Measurements from ENCODE around the gene MME. TPM values are rescaled to one million over a fixed set of nuclear protein-coding genes. Genes with fewer than 3 reads are reported as not detected.
"Not testable (repeated sequence)": the region's sequence is repeated elsewhere in the genome, so short reads cannot be mapped to it uniquely, and the experiment has no call there.

MME gene
- total RNA-seq, 2 experiments from 2014 or later: not detected

GRCh38 chr3:155134311-155134710, 54.2 kb downstream of the MME start:
- POLR2A ChIA-PET; DNase-seq; H3K27ac Mint-ChIP-seq; H3K9me3 Mint-ChIP-seq; CTCF ChIA-PET; H3K27me3 Mint-ChIP-seq; H3K4me3 Mint-ChIP-seq; H3K4me1 Mint-ChIP-seq; H3K36me3 Mint-ChIP-seq (ENCODE audit: low read depth): not testable (repeated sequence)

- Mint-ChIP-seq H3K36me3 (ENCODE audit: low read depth) (no peaks in the 10 kb centered on the region), H3K27me3 (no peaks in the 10 kb centered on the region), H3K4me1 (no peaks in the 10 kb centered on the region), H3K4me3 (no peak overlapping the region), H3K9me3 (peaks cover 2% of the 10 kb centered on the region), H3K27ac (no peak overlapping the region)
- DNase-seq: no peak
- POLR2A ChIA-PET: no interaction called here
- CTCF ChIA-PET: no interaction called here
Observed at GRCh38 chr3:155135003-155135402, 54.9 kb downstream of the MME start.

GRCh38 chr3:155138677-155139076, 58.6 kb downstream of the MME start:
- CTCF ChIA-PET: no interaction called here
- POLR2A ChIA-PET: no interaction called here

GRCh38 chr3:155147588-155147987, 67.5 kb downstream of the MME start:
- Mint-ChIP-seq H3K9me3 (no peaks in the 10 kb centered on the region), H3K4me1 (no peaks in the 10 kb centered on the region), H3K36me3 (ENCODE audit: low read depth) (no peaks in the 10 kb centered on the region), H3K27ac (no peak overlapping the region), H3K4me3 (no peak overlapping the region), H3K27me3 (no peaks in the 10 kb centered on the region)
- no peak for DNase-seq
- POLR2A ChIA-PET: no interaction called here
- CTCF ChIA-PET: no interaction called here

More at GRCh38 chr3:155138677-155139076, 58.6 kb downstream of the MME start:
- Mint-ChIP-seq H3K4me3 (no peak overlapping the region), H3K9me3 (peaks cover 2% of the 10 kb centered on the region), H3K27me3 (no peaks in the 10 kb centered on the region), H3K36me3 (ENCODE audit: low read depth) (no peaks in the 10 kb centered on the region), H3K27ac (no peak overlapping the region), H3K4me1 (no peaks in the 10 kb centered on the region)
- DNase-seq: no peak

GRCh38 chr3:155149494-155149893, 69.4 kb downstream of the MME start:
- ChIA-PET CTCF (no interaction called here), POLR2A (no interaction called here)
- no peaks in the 10 kb centered on the region for H3K9me3 Mint-ChIP-seq
- H3K27ac Mint-ChIP-seq: no peak overlapping the region
- H3K27me3 Mint-ChIP-seq: no peaks in the 10 kb centered on the region
- no peaks in the 10 kb centered on the region for H3K36me3 Mint-ChIP-seq (ENCODE audit: low read depth)
- no peaks in the 10 kb centered on the region for H3K4me1 Mint-ChIP-seq
- H3K4me3 Mint-ChIP-seq: no peak overlapping the region
- no peak for DNase-seq

- Mint-ChIP-seq H3K4me3 (no peak overlapping the region), H3K27me3 (no peaks in the 10 kb centered on the region), H3K27ac (no peak overlapping the region), H3K36me3 (ENCODE audit: low read depth) (no peaks in the 10 kb centered on the region), H3K9me3 (no peaks in the 10 kb centered on the region), H3K4me1 (no peaks in the 10 kb centered on the region)
- ChIA-PET POLR2A (no interaction called here), CTCF (no interaction called here)
- no peak for DNase-seq
Observed at GRCh38 chr3:155153242-155154186, 73.4 kb downstream of the MME start.

GRCh38 chr3:155154255-155154654, 74.1 kb downstream of the MME start:
- no peaks in the 10 kb centered on the region for H3K36me3 Mint-ChIP-seq (ENCODE audit: low read depth)
- ChIA-PET POLR2A (no interaction called here), CTCF (no interaction called here)
- H3K4me3 Mint-ChIP-seq: no peak overlapping the region
- DNase-seq: no peak
- H3K4me1 Mint-ChIP-seq: no peaks in the 10 kb centered on the region
- no peak overlapping the region for H3K27ac Mint-ChIP-seq
- H3K9me3 Mint-ChIP-seq: no peaks in the 10 kb centered on the region
- no peaks in the 10 kb centered on the region for H3K27me3 Mint-ChIP-seq

GRCh38 chr3:155158346-155159037, 78.4 kb downstream of the MME start:
- ChIA-PET POLR2A (no interaction called here), CTCF (no interaction called here)
- no peak overlapping the region for H3K4me3 Mint-ChIP-seq
- no peaks in the 10 kb centered on the region for H3K9me3 Mint-ChIP-seq
- H3K27me3 Mint-ChIP-seq: no peaks in the 10 kb centered on the region
- H3K36me3 Mint-ChIP-seq (ENCODE audit: low read depth): no peaks in the 10 kb centered on the region
- H3K27ac Mint-ChIP-seq: no peak overlapping the region
- no peak for DNase-seq
- H3K4me1 Mint-ChIP-seq: no peaks in the 10 kb centered on the region

- no peak overlapping the region for H3K4me3 Mint-ChIP-seq
- no peaks in the 10 kb centered on the region for H3K4me1 Mint-ChIP-seq
- no peaks in the 10 kb centered on the region for H3K36me3 Mint-ChIP-seq (ENCODE audit: low read depth)
- CTCF ChIA-PET: no interaction called here
- H3K27me3 Mint-ChIP-seq: no peaks in the 10 kb centered on the region
- no peak for DNase-seq
- POLR2A ChIA-PET: no interaction called here
- no peaks in the 10 kb centered on the region for H3K9me3 Mint-ChIP-seq
- no peak overlapping the region for H3K27ac Mint-ChIP-seq
Observed at GRCh38 chr3:155159301-155159700, 79.2 kb downstream of the MME start.

GRCh38 chr3:155161640-155162292, 81.6 kb downstream of the MME start:
- H3K27ac Mint-ChIP-seq: no peak overlapping the region
- no peaks in the 10 kb centered on the region for H3K36me3 Mint-ChIP-seq (ENCODE audit: low read depth)
- DNase-seq: no peak
- no peaks in the 10 kb centered on the region for H3K27me3 Mint-ChIP-seq
- no peak overlapping the region for H3K4me3 Mint-ChIP-seq
- POLR2A ChIA-PET: no interaction called here
- H3K9me3 Mint-ChIP-seq: no peaks in the 10 kb centered on the region
- H3K4me1 Mint-ChIP-seq: no peaks in the 10 kb centered on the region
- CTCF ChIA-PET: no interaction called here

GRCh38 chr3:155164306-155164705, 84.2 kb downstream of the MME start:
- H3K4me3 Mint-ChIP-seq: no peak overlapping the region
- H3K9me3 Mint-ChIP-seq: no peaks in the 10 kb centered on the region
- ChIA-PET POLR2A (no interaction called here), CTCF (no interaction called here)
- no peak for DNase-seq
- no peaks in the 10 kb centered on the region for H3K36me3 Mint-ChIP-seq (ENCODE audit: low read depth)
- no peak overlapping the region for H3K27ac Mint-ChIP-seq
- H3K27me3 Mint-ChIP-seq: no peaks in the 10 kb centered on the region
- H3K4me1 Mint-ChIP-seq: no peaks in the 10 kb centered on the region

- H3K27me3 Mint-ChIP-seq: no peaks in the 10 kb centered on the region
- ChIA-PET POLR2A (no interaction called here), CTCF (no interaction called here)
- no peak for DNase-seq
- H3K9me3 Mint-ChIP-seq: no peaks in the 10 kb centered on the region
- no peak overlapping the region for H3K27ac Mint-ChIP-seq
- H3K4me3 Mint-ChIP-seq: no peak overlapping the region
- no peaks in the 10 kb centered on the region for H3K36me3 Mint-ChIP-seq (ENCODE audit: low read depth)
- H3K4me1 Mint-ChIP-seq: no peaks in the 10 kb centered on the region
Observed at GRCh38 chr3:155166441-155166840, 86.3 kb downstream of the MME start.

- ChIA-PET POLR2A (no interaction called here), CTCF (no interaction called here)
- Mint-ChIP-seq H3K36me3 (ENCODE audit: low read depth) (no peaks in the 10 kb centered on the region), H3K4me1 (no peaks in the 10 kb centered on the region), H3K4me3 (no peak overlapping the region), H3K27me3 (no peaks in the 10 kb centered on the region), H3K27ac (no peak overlapping the region), H3K9me3 (no peaks in the 10 kb centered on the region)
- DNase-seq: no peak
Observed at GRCh38 chr3:155169197-155169596, 89.1 kb downstream of the MME start.

Measured in activated CD4-positive, alpha-beta memory T cell treated with anti-CD3 and anti-CD28 coated beads, Interleukin-2, amount 10 ng/mL, durations not matched to agents 7 days and 5 days (primary cell).